Peyer's patch (tissue), 4 donors: ENCODE results near the gene CDC34.

ENCODE experiments used
- CTCF ChIP-seq, 6 experiments: fragments of 450-650 bp in 4 of 6; fragments of 200-600 bp in 2 of 6; sonication (generic) in 1 of 6; IDR thresholded peaks; one replicate each; pipeline ENCODE4 v1.5.1; 2017 to 2019; ENCODE audit warnings: antibody characterized with exemption in 6 of 6, mild to moderate bottlenecking in 3 of 6, moderate library complexity in 1 of 6
- POLR2A ChIP-seq, 2 donors: fragments of 450-650 bp; IDR thresholded peaks; one replicate each; pipeline ENCODE4 v1.5.1; 2017; ENCODE audit warnings: antibody characterized with exemption in 2 of 2, mild to moderate bottlenecking in 2 of 2, moderate library complexity in 2 of 2

DNA sequence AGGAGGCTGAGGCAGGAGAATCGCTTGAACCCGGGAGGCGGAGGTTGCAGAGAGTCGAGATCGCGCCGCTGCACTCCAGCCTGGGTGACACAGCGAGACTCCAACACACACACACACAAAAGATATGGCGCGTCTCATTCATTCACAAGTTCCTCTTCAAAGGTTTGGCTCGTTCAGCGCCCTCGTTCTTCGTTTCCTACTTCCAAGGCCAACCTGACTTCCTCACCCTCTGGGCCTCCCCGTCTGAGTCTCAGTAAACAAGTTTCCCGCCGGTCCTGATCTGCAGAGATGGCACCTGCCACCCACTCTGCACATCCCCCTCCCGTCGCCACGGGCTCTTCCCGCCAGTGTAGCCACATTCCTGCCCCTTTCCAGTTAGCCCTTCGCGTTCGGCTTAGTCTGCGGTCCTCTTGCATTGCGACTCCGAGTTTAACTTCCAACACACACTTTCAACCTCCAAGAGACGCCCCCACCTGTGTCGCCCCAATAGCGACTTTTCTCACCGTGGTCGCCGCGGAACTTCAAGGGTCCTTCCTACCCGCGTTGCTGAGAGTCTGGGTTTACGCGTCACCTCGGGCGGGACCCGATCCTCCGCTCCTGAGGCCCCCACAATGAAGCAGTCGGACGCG is 39.5 kb downstream of the CDC34 start:
- no peak for TF ChIP-seq CTCF (IDR thresholded peaks at IDR 0.05)
- no peak for TF ChIP-seq POLR2A (IDR thresholded peaks at IDR 0.05)
